Retinal pigment epithelial cell (primary cell): ENCODE measurements around the gene NOTCH3.

Experiments used
- DNase-seq: peaks from one replicate; pipeline ENCODE4 v3.0.0-alpha.2; 2010; ENCODE audit warnings: low read depth
- H3K4me3 ChIP-seq: 2 replicates; pipeline ENCODE4 v1.5.1; 2011; ENCODE audit warnings: mild to moderate bottlenecking, low read length, control low read depth, moderate library complexity
- TF ChIP-seq, protein P1 (sequence below): conservative IDR thresholded peaks from 2 replicates; pipeline ENCODE4 v1.5.1; 2011; ENCODE audit warnings: low read depth, low read length, control low read depth, inconsistent platforms

Gene NOTCH3

DNA sequence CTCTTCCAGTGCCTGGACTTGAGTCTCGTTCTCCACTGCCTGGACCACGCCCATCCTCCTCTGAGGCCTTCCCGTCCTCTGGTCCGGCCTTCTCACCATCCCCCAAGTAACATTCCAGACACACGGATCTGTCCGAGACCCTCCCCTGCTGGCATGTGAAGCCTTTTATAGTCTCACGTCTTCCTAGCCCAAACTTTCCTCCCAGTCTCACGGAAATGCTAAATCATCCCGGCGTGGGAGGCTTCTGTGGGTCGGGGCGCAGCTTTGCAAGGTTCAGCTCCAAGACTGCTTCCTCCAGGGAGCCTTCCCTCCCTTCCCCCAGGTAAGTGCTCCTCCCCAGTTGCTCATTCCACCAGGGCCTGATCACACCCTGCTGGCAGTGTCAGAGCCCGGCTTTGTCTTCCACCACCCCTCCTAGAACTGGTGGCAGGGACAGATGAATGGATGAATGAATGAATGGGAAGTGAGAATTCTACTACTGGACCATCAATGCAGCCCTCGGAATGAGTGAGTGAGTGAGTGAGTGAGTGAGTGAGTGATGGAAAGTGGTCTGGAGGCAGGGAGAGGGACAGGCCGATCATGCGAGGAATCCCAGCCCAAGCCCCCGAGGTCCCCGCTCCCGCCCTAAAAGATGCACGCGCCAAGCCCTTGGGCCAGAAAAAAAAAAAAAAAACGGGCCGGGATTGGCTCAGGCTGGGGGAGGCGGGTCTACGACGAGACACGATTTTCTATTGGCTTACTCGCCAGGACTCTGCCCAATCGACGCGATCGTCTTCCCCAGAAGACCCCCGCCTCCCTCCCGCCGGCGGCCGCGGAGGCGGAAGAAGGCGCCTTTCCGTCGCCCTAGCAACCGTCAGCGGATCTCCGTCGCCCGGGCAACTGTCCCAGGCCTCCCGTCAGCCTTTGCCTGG is 22.2 kb upstream of the NOTCH3 start:
- TF ChIP-seq, protein P1, sequence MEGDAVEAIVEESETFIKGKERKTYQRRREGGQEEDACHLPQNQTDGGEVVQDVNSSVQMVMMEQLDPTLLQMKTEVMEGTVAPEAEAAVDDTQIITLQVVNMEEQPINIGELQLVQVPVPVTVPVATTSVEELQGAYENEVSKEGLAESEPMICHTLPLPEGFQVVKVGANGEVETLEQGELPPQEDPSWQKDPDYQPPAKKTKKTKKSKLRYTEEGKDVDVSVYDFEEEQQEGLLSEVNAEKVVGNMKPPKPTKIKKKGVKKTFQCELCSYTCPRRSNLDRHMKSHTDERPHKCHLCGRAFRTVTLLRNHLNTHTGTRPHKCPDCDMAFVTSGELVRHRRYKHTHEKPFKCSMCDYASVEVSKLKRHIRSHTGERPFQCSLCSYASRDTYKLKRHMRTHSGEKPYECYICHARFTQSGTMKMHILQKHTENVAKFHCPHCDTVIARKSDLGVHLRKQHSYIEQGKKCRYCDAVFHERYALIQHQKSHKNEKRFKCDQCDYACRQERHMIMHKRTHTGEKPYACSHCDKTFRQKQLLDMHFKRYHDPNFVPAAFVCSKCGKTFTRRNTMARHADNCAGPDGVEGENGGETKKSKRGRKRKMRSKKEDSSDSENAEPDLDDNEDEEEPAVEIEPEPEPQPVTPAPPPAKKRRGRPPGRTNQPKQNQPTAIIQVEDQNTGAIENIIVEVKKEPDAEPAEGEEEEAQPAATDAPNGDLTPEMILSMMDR: no peak
- H3K4me3 ChIP-seq: peak overlapping the region; percentile 71
- DNase-seq: peak; percentile 80

DNA sequence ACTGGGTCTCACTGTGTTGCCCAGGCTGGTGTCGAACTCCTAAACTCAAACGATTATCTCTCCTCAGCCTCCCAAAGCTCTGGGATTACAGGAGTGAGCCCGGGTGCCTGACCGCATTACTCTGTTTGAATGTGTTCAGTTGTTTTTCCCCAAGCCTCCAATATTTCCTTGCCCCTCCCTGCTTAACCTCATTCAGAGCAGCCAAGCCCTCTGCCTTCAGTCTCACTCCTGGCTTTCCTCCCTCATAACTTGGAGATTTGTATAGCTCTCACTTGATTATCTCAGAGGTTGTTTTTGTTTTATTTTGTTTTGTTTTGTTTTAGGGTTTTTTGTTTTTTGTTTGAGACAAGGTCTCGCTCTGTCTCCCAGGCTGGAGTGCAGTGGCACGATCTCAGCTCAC is 20.0 kb upstream of the NOTCH3 start:
- TF ChIP-seq, protein P1: no peak
- no peak overlapping the region for H3K4me3 ChIP-seq
- no peak for DNase-seq

DNA sequence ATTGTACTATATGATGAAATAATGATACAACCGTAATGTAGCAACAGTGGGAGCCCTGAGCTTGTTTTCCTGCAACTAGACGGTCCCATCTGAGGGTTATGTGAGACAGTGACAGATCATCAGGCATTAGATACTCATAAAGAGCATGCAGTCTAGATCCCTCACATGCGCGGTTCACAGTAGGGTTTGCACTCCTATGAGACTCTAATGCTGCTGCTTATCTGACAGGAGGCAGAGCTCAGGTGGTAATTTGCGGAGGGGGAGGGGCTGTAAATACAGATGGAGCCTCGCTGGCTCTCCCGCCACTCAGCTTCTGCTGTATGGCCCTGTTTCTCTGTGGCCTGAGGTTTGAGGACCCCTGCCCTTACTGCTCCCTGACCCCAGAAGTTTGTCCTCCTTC is 17.7 kb upstream of the NOTCH3 start:
- DNase-seq: no peak
- no peak overlapping the region for H3K4me3 ChIP-seq
- TF ChIP-seq, protein P1: no peak

DNA sequence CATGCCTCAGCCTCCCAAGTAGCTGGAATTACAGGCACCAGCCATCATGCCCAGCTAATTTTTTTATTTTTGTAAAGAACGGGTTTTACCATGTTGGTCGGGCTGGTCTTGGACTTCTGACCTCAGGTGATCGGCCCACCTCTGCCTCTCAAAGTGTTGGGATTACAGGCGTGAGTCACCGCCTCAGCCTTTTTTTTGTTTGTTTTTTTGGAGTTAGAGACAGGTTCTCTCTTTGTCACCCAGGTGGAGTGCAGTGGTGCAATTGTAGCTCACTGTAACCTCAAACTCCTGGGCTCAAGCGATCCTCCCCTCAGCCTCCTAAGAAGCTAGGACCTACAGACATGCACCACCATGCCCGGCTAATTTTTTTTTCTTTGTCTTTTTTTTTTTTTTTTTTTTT is 15.6 kb upstream of the NOTCH3 start:
- DNase-seq: no peak
- TF ChIP-seq, protein P1: no peak
- no peak overlapping the region for H3K4me3 ChIP-seq

DNA sequence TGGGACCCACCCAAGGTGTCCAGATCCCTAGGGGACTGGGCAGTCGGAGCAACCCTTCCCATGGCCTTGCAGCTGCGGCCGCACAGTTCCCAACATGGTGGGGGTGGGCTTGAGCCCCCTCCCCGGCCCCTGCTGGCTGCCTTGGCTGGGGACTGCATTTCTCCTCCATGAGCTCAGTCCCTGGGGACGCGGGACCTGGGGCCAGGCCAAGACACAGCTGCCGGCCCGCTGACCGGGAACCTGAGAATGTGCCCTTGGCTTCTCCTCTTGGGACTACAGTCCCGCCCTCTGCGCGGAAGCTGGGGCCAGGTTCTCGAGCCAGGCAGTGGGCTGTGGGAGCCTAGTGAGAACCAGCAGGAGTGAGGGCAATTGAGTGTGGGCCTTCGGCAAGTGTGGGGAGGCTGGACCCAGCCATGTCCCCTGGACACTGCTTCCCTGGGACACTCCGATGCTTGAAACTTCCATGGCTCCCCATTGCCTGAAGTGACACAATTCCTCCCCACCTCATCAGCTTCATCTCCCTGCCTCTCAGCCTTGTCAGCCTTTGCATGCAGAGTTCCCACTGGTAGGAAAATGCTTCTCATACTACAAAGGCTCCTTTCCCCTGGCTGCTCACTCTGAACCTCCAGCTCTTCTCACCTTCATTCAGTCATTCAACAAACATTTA is 13.1 kb upstream of the NOTCH3 start:
- no peak for DNase-seq
- TF ChIP-seq, protein P1: no peak
- no peak overlapping the region for H3K4me3 ChIP-seq

DNA sequence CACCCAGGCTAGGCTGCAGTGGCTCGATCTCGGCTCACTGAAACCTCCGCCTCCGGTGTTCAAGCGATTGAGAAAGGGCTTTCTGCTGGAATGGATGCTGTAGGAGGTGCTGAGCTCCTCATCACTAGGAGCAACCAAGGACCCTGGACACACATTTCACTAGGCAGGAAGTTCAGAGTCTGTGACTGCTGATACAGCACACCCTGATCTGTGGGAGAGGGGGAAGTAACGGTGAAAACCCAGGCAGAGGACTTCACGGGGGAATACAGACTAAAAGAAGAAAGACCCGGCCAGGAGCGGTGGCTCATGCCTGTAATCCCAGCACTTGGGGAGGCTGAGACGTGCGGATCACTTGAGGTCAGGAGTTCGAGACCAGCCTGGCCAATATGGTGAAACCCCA is 11.9 kb upstream of the NOTCH3 start:
- DNase-seq: no peak
- no peak overlapping the region for H3K4me3 ChIP-seq
- TF ChIP-seq, protein P1: no peak

DNA sequence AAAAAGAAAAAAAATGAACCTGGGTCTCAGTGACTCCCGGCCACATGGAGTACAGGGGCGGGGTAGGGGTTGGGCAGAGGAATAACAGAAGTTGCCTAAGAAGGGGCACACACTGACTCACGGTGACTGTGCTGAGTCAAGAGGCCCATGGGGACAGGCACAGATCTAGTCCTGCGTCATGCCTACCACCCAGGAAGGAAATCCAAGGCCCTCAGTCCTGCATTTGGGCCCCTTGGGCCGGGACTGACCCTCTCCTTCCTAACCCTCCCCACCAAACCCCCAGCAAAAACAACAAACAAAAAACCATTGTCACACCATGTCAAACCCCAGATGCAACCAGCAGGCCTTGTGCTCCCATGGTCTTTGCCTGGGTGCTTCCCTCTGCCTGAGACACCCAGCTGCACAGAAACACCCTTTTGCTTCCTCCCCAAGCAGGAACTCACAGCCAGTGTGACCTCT is 9.6 kb upstream of the NOTCH3 start:
- H3K4me3 ChIP-seq: no peak overlapping the region
- TF ChIP-seq, protein P1: no peak

More for the DNA sequence above, 9.6 kb upstream of the NOTCH3 start:
- peak; percentile 29 for DNase-seq
